DMS153 (cell line): ENCODE data around the gene CXCL16.
"Not testable (repeated sequence)": the region's sequence is repeated elsewhere in the genome, so short reads cannot be mapped to it uniquely, and the experiment has no call there.

Experiments used
- DNase-seq: peaks from one replicate; lab custom pipeline; 2025; lab: John Stamatoyannopoulos, UW

CXCL16 gene

GRCh38 chr17:4696437-4696805 lies 43.3 kb downstream of the CXCL16 start:
- no peak for DNase-seq

GRCh38 chr17:4693416-4693815 lies 46.3 kb downstream of the CXCL16 start:
- DNase-seq: no peak

DNA sequence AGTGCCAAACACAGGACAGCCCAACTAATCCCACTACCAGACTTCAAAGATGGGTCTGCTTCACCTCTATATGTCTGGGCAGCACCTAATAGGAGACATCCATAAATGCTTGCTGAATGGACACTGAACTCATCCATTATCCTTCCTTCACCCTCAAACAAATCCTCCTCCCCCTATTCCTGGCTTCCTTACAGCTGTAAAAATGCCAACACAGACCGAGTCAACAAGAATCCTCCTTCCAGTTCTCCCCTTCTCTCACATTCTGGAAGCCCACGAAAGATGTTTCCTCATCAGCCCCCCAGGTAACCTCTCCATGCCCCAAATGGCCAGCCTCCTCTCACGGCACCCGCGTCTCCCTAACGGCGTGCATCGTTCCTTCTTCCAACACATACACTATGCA lies 48.0 kb downstream of the CXCL16 start:
- DNase-seq: no peak

DNA sequence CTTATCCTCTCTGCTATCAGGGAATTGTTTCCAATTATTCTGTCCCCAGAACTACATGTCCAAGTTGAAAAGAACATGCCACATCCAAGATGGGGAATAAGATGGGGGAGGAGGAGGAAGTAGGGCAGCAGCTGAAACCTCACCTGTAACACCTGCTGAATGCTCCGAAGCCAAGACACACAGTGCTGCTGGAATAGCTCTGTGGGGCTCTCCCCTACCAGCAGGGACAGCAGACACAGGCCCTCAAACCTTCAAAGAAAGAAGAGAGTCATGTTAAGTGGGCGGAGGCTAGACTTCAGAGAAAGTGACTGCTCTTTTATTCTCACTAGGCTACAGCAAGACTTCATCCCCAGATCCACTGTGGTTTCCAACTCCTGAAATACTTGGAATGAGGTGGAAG lies 49.0 kb downstream of the CXCL16 start:
- DNase-seq: no peak

- DNase-seq: not testable (repeated sequence)
Measured at GRCh38 chr17:4689872-4690271, 49.9 kb downstream of the CXCL16 start.

- not testable (repeated sequence) for DNase-seq
Measured at GRCh38 chr17:4683739-4684138, 56.0 kb downstream of the CXCL16 start.
